GM23338 (cell line): ENCODE measurements around the gene AHR. TPM values are rescaled to one million over a fixed set of nuclear protein-coding genes. Genes with fewer than 3 reads are reported as not detected.

ENCODE experiments used
- ATAC-seq: fragments of 200-7000 bp; cut with Tn5 transposase; 3 replicates; pipeline ENCODE4 v1.9.1; 2020
- DNase-seq: peaks from one replicate; pipeline ENCODE4 v3.0.0-alpha.2; 2015; ENCODE audit warnings: low spot score
- H2AFZ ChIP-seq: fragments of 200-600 bp; sonication (generic); 2 replicates; pipeline ENCODE4 v1.8.0; 2016; ENCODE audit warnings: antibody characterized with exemption, mild to moderate bottlenecking, moderate library complexity
- H3F3A ChIP-seq: fragments of 200-600 bp; sonication (generic); replicated peaks from 2 replicates; pipeline ENCODE4 v1.8.0; 2017; ENCODE audit warnings: antibody characterized with exemption, mixed run types, low read depth
- H3K27ac ChIP-seq: fragments of 200-600 bp; sonication (generic); 2 replicates; pipeline ENCODE4 v1.6.1; 2016; ENCODE audit warnings: low read depth
- H3K27me3 ChIP-seq: fragments of 200-600 bp; sonication (generic); 2 replicates; pipeline ENCODE4 v1.8.0; 2016; ENCODE audit warnings: mild to moderate bottlenecking, mixed run types, moderate library complexity; ENCODE audit not compliant: insufficient read depth
- H3K36me3 ChIP-seq: fragments of 200-600 bp; sonication (generic); 2 replicates; pipeline ENCODE4 v1.8.0; 2016; ENCODE audit warnings: mild to moderate bottlenecking; ENCODE audit not compliant: insufficient read depth
- H3K4me1 ChIP-seq: fragments of 200-600 bp; sonication (generic); 2 replicates; pipeline ENCODE4 v1.8.0; 2016; ENCODE audit warnings: mild to moderate bottlenecking, moderate library complexity; ENCODE audit not compliant: insufficient read depth
- H3K4me2 ChIP-seq: fragments of 200-600 bp; sonication (generic); 2 replicates; pipeline ENCODE4 v1.7.1; 2017; ENCODE audit warnings: mixed run types
- H3K4me3 ChIP-seq: fragments of 200-600 bp; sonication (generic); 2 replicates; pipeline ENCODE4 v1.6.1; 2016; ENCODE audit warnings: mixed run types
- H3K79me2 ChIP-seq: fragments of 200-600 bp; sonication (generic); replicated peaks from 2 replicates; pipeline ENCODE4 v1.8.0; 2017; ENCODE audit warnings: mild to moderate bottlenecking; ENCODE audit not compliant: insufficient read depth
- H3K9me2 ChIP-seq: fragments of 200-600 bp; sonication (generic); 2 replicates; pipeline ENCODE4 v1.8.0; 2017; ENCODE audit not compliant: insufficient read depth
- H4K20me1 ChIP-seq: fragments of 200-600 bp; sonication (generic); replicated peaks from 2 replicates; pipeline ENCODE4 v1.8.0; 2017; ENCODE audit warnings: mild to moderate bottlenecking; ENCODE audit not compliant: insufficient read depth
- H3K27ac Mint-ChIP-seq: 2 replicates; pipeline ENCODE4 v1.8.0; 2020; ENCODE audit warnings: inconsistent platforms, mild to moderate bottlenecking, moderate library complexity, mixed read lengths
- H3K27me3 Mint-ChIP-seq: 3 replicates; pipeline ENCODE4 v1.8.0; 2022; ENCODE audit warnings: low read depth, mild to moderate bottlenecking, moderate library complexity, mixed read lengths, inconsistent platforms; ENCODE audit not compliant: insufficient read depth, poor library complexity
- H3K36me3 Mint-ChIP-seq: 3 replicates; pipeline ENCODE4 v1.8.0; 2021; ENCODE audit warnings: low read depth, mild to moderate bottlenecking, inconsistent platforms, moderate library complexity, mixed read lengths
- H3K4me1 Mint-ChIP-seq: 3 replicates; pipeline ENCODE4 v1.8.0; 2020; ENCODE audit warnings: mild to moderate bottlenecking, inconsistent platforms, mixed read lengths
- H3K4me3 Mint-ChIP-seq: 3 replicates; pipeline ENCODE4 v1.8.0; 2021; ENCODE audit warnings: moderate library complexity, mild to moderate bottlenecking, inconsistent platforms, mixed read lengths
- H3K9me3 Mint-ChIP-seq: 3 replicates; pipeline ENCODE4 v1.8.0; 2020; ENCODE audit warnings: moderate library complexity, mild to moderate bottlenecking, inconsistent platforms, mixed read lengths
- CREB1 ChIP-seq: fragments of 250-450 bp; sonication (Bioruptor Pico); IDR thresholded peaks from 2 replicates; pipeline ENCODE4 v1.5.0; 2020; ENCODE audit warnings: low read depth, mild to moderate bottlenecking, moderate library complexity
- CTCF ChIP-seq, 2 experiments: fragments of 200-600 bp in 1 of 2; sonication (generic) in 1 of 2; conservative IDR thresholded peaks; 2 replicates each; pipeline versions ENCODE4 v1.5.1 to v1.6.1; 2016 to 2017; ENCODE audit warnings: antibody characterized with exemption in 2 of 2, low read depth in 2 of 2, mild to moderate bottlenecking in 2 of 2, moderate library complexity in 1 of 2
- ETS1 ChIP-seq: IDR thresholded peaks from 2 replicates; pipeline ENCODE4 v1.6.1; 2016; ENCODE audit warnings: antibody characterized with exemption
- EZH2 ChIP-seq: fragments of 200-600 bp; sonication (generic); IDR thresholded peaks from one replicate; pipeline ENCODE4 v1.8.0; 2017; ENCODE audit warnings: antibody characterized with exemption, mild to moderate bottlenecking, low read depth; ENCODE audit not compliant: unreplicated experiment
- EZH2phosphoT487 ChIP-seq: fragments of 200-600 bp; sonication (generic); IDR thresholded peaks from one replicate; pipeline ENCODE4 v1.8.1; 2018; ENCODE audit warnings: antibody characterized with exemption; ENCODE audit not compliant: unreplicated experiment
- JUNB ChIP-seq: IDR thresholded peaks from one replicate; pipeline ENCODE4 v1.6.1; 2016; ENCODE audit warnings: antibody characterized with exemption; ENCODE audit not compliant: unreplicated experiment
- NANOG ChIP-seq: IDR thresholded peaks from 2 replicates; pipeline ENCODE4 v1.6.1; 2016; ENCODE audit warnings: antibody characterized with exemption, borderline replicate concordance
- POLR2AphosphoS5 ChIP-seq: IDR thresholded peaks from 2 replicates; pipeline ENCODE4 v1.6.1; 2016; ENCODE audit warnings: antibody characterized with exemption, low read depth
- STAT1 ChIP-seq: IDR thresholded peaks from one replicate; pipeline ENCODE4 v1.6.1; 2016; ENCODE audit warnings: antibody characterized with exemption; ENCODE audit not compliant: unreplicated experiment
- ZNF114 ChIP-seq: fragments of 250-450 bp; sonication (Bioruptor Pico); IDR thresholded peaks from 2 replicates; pipeline ENCODE4 v1.5.0; 2020; ENCODE audit warnings: mild to moderate bottlenecking, moderate library complexity
- ZNF331 ChIP-seq: fragments of 250-450 bp; sonication (Bioruptor Pico); IDR thresholded peaks from 2 replicates; pipeline ENCODE4 v1.5.0; 2020; ENCODE audit warnings: low read depth, mild to moderate bottlenecking, moderate library complexity
- ZNF462 ChIP-seq: fragments of 250-450 bp; sonication (Bioruptor Pico); IDR thresholded peaks from 2 replicates; pipeline ENCODE4 v1.5.0; 2020; ENCODE audit warnings: mild to moderate bottlenecking, moderate library complexity
- long read RNA-seq: library from polyadenylated mRNA; unstranded; transcript quantifications from one replicate; pipeline ENCODE4 v2.0.0, GENCODE V29; 2020; ENCODE audit not compliant: unreplicated experiment
- polyA plus RNA-seq: library from polyadenylated mRNA; unstranded; fragments of >200 nt; fragmentation: Nextera tagmentation; extraction: Ambion mirVana; gene quantifications from 2 replicates; pipeline ENCODE4 v1.2.1, GENCODE V29; 2016
- total RNA-seq: library from RNA; depleted of rRNA; stranded (reverse); fragments of >200 nt; shearing (Covaris generic); gene quantifications from 2 replicates; pipeline ENCODE4 v1.2.3, GENCODE V29; 2014; rRNA removed
- TF ChIP-seq, protein P1 (sequence below): IDR thresholded peaks from one replicate; pipeline ENCODE4 v1.6.1; 2018; ENCODE audit warnings: antibody characterized with exemption; ENCODE audit not compliant: unreplicated experiment

AHR gene
- total RNA-seq (12.2 and 14.9 TPM in 2 replicates), polyA plus RNA-seq (3.4 and 3.5 TPM in 2 replicates)
- long read RNA-seq, partial matches to known transcripts, result 1 of 1 reads
- long read RNA-seq, other reads (novel, unspliced or antisense), result 0 of 1 reads

DNA sequence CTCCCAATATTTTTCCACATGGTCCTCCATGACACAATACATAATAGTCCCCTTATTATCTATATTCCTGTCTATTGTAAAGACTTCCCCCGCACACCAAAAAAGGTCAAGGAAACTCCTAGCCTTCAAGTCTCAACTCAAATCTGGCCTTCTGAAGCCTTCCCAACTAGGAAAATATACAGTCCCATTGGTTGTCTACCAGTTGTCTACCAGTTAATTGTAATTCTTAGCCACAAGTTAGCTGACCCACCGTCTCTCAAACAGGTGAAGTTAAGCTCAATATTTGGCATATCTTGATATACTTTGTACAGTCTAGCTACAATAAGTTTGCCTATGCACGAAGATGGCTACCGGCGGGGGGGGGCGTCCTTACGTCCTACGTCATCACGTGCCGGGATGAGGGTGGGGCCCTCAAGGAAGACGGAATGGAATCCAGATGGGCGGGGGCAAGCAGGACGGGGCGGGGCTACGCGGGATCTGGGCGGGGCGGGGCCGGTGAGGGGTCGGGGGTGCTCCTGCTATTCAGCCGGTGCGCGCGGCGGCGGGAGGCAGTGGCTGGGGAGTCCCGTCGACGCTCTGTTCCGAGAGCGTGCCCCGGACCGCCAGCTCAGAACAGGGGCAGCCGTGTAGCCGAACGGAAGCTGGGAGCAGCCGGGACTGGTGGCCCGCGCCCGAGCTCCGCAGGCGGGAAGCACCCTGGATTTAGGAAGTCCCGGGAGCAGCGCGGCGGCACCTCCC, at the start of gene AHR:
TSS of gene AHR (plus strand) at position 551 of the 738 bp plus-strand sequence. CDS start 613 bp downstream, outside the sequence.
- H3K9me2 ChIP-seq, result peaks cover 7% of the 10 kb centered on the region
- TF ChIP-seq POLR2AphosphoS5 (peak; percentile 92), EZH2phosphoT487 (no peak), NANOG (no peak), ZNF114 (peak; percentile 89; the same call in 1 of the 2 replicates), JUNB (no peak), CTCF (conservative IDR thresholded peaks at IDR 0.05; ENCODE audit: low read depth in 2 of 2) (no peak), CREB1 (CRISPR knock-in tag) (peak; percentile 91), EZH2 (no peak), ETS1 (no peak), ZNF462 (CRISPR knock-in tag) (no peak), STAT1 (no peak), ZNF331 (CRISPR knock-in tag) (no peak)
- TF ChIP-seq, protein P1, sequence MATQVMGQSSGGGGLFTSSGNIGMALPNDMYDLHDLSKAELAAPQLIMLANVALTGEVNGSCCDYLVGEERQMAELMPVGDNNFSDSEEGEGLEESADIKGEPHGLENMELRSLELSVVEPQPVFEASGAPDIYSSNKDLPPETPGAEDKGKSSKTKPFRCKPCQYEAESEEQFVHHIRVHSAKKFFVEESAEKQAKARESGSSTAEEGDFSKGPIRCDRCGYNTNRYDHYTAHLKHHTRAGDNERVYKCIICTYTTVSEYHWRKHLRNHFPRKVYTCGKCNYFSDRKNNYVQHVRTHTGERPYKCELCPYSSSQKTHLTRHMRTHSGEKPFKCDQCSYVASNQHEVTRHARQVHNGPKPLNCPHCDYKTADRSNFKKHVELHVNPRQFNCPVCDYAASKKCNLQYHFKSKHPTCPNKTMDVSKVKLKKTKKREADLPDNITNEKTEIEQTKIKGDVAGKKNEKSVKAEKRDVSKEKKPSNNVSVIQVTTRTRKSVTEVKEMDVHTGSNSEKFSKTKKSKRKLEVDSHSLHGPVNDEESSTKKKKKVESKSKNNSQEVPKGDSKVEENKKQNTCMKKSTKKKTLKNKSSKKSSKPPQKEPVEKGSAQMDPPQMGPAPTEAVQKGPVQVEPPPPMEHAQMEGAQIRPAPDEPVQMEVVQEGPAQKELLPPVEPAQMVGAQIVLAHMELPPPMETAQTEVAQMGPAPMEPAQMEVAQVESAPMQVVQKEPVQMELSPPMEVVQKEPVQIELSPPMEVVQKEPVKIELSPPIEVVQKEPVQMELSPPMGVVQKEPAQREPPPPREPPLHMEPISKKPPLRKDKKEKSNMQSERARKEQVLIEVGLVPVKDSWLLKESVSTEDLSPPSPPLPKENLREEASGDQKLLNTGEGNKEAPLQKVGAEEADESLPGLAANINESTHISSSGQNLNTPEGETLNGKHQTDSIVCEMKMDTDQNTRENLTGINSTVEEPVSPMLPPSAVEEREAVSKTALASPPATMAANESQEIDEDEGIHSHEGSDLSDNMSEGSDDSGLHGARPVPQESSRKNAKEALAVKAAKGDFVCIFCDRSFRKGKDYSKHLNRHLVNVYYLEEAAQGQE, result no peak
- peaks cover 8% of the 10 kb centered on the region for H3K27me3 Mint-ChIP-seq
- H3K27me3 ChIP-seq, result peaks cover 13% of the 10 kb centered on the region
- H3K36me3 Mint-ChIP-seq, result peaks cover 3% of the 10 kb centered on the region; the same call in 2 of the 3 replicates
- H3K27ac ChIP-seq, result no peak within 1 kb of the TSS
- DNase-seq, result peak; percentile 91
- H3K4me1 Mint-ChIP-seq, result peaks cover 8% of the 10 kb centered on the region
- H2AFZ ChIP-seq, result peak within 1 kb of the TSS; percentile 87
- peak; percentile 89 for ATAC-seq
- H3K4me2 ChIP-seq, result peak within 1 kb of the TSS; percentile 97
- no peaks in the 10 kb centered on the region for H3K4me1 ChIP-seq
- H3K36me3 ChIP-seq, result no peaks in the 10 kb centered on the region
- peak within 1 kb of the TSS; percentile 87 for H3K4me3 Mint-ChIP-seq
- no peaks in the 10 kb centered on the region for H3F3A ChIP-seq
- H3K27ac Mint-ChIP-seq, result no peak within 1 kb of the TSS; the same call in 1 of the 2 replicates
- H3K79me2 ChIP-seq, result peaks cover 40% of the 10 kb centered on the region
- 0 out of 2 replicates have a peak, but pooled peaks cover 7% of the 10 kb centered on the region for H4K20me1 ChIP-seq
- H3K9me3 Mint-ChIP-seq, result 0 out of 3 replicates have a peak, but pooled peaks cover 3% of the 10 kb centered on the region
- peak within 1 kb of the TSS; percentile 84 for H3K4me3 ChIP-seq
